Activated CD8-positive, alpha-beta memory T cell treated with anti-CD3 and anti-CD28 coated beads, Interleukin-2, amount 50 U/mL, for 1 hour (primary cell): ENCODE measurements around the gene UBE2M.
"Not testable (repeated sequence)": the region's sequence is repeated elsewhere in the genome, so short reads cannot be mapped to it uniquely, and the experiment has no call there.

ENCODE experiments used
- DNase-seq: peaks from one replicate; pipeline ENCODE4 v3.0.0-alpha.2; 2020; ENCODE audit errors: extremely low read depth

The UBE2M gene

GRCh38 chr19:58539169-58539559, 19.2 kb downstream of the UBE2M start:
- not testable (repeated sequence) for DNase-seq

GRCh38 chr19:58538257-58539168, 19.9 kb downstream of the UBE2M start:
- DNase-seq: no peak

- no peak for DNase-seq
Measured at GRCh38 chr19:58536852-58537798, 21.3 kb downstream of the UBE2M start.

- no peak for DNase-seq
Measured at GRCh38 chr19:58535857-58536256, 22.6 kb downstream of the UBE2M start.

- no peak for DNase-seq
Measured at GRCh38 chr19:58531034-58531840, 27.2 kb downstream of the UBE2M start.

- DNase-seq: no peak
Measured at GRCh38 chr19:58529405-58529804, 29.0 kb downstream of the UBE2M start.

GRCh38 chr19:58522709-58523108, 35.7 kb downstream of the UBE2M start:
- DNase-seq: no peak

- no peak for DNase-seq
Measured at GRCh38 chr19:58521651-58522050, 36.8 kb downstream of the UBE2M start.

GRCh38 chr19:58520257-58520599, 38.2 kb downstream of the UBE2M start:
- no peak for DNase-seq

GRCh38 chr19:58519355-58520256, 38.8 kb downstream of the UBE2M start, which contains the start of gene ZBTB45:
Gene ZBTB45, minus strand, starts transcription at chr19:58519810. Its CDS starts 2,137 bp downstream, at chr19:58517673.
- DNase-seq: peak; percentile 72

- no peak for DNase-seq
Measured at GRCh38 chr19:58519087-58519354, 39.4 kb downstream of the UBE2M start.

- no peak for DNase-seq
Measured at GRCh38 chr19:58518256-58519086, 39.9 kb downstream of the UBE2M start.

GRCh38 chr19:58516964-58517833, 41.2 kb downstream of the UBE2M start:
- DNase-seq: no peak

GRCh38 chr19:58516246-58516836, 42.1 kb downstream of the UBE2M start:
- no peak for DNase-seq

GRCh38 chr19:58515259-58515658, 43.2 kb downstream of the UBE2M start:
- DNase-seq: no peak

- DNase-seq: no peak
Measured at GRCh38 chr19:58514564-58515022, 43.8 kb downstream of the UBE2M start.

GRCh38 chr19:58513694-58514563, 44.5 kb downstream of the UBE2M start:
- peak; percentile 66 for DNase-seq
